Neural cell (in vitro differentiated cells): Measurements from ENCODE around the gene HTR7.

Experiments used
- EP300 ChIP-seq: fragments of 450-650 bp; conservative IDR thresholded peaks from 2 replicates; pipeline ENCODE4 v1.6.1; 2014; ENCODE audit warnings: antibody characterized with exemption, mild to moderate bottlenecking, moderate library complexity; ENCODE audit not compliant: poor library complexity, severe bottlenecking
- EZH2 ChIP-seq: fragments of 200-600, 300-800 bp; shearing (Covaris generic), sonication (generic); IDR thresholded peaks from 2 replicates; pipeline ENCODE4 v1.6.1; 2014; ENCODE audit warnings: antibody characterized with exemption, low read length, borderline replicate concordance, mild to moderate bottlenecking; ENCODE audit not compliant: insufficient read depth, poor library complexity, severe bottlenecking
- RAD21 ChIP-seq: fragments of 450-650 bp; conservative IDR thresholded peaks from 2 replicates; pipeline ENCODE4 v1.6.1; 2014; ENCODE audit warnings: antibody characterized with exemption, mild to moderate bottlenecking, moderate library complexity
- SMC3 ChIP-seq: fragments of 450-650 bp; conservative IDR thresholded peaks from 2 replicates; pipeline ENCODE4 v1.6.1; 2014; ENCODE audit warnings: antibody characterized with exemption, mild to moderate bottlenecking, moderate library complexity; ENCODE audit not compliant: poor library complexity
- TAF1 ChIP-seq: IDR thresholded peaks from 2 replicates; pipeline ENCODE4 v1.6.1; 2012; ENCODE audit warnings: low read depth
- TF ChIP-seq, protein P1 (sequence below): fragments of 450-650 bp; IDR thresholded peaks from 2 replicates; pipeline ENCODE4 v1.5.1; 2014; ENCODE audit warnings: antibody characterized with exemption, mild to moderate bottlenecking, moderate library complexity; ENCODE audit not compliant: poor library complexity, severe bottlenecking
- TF ChIP-seq, protein P2 (sequence below): IDR thresholded peaks from 2 replicates; pipeline ENCODE4 v1.6.1; 2012; ENCODE audit warnings: borderline replicate concordance

GRCh38 chr10:90849956-90850749 is 7.7 kb downstream of the HTR7 start:
- TF ChIP-seq, protein P1, sequence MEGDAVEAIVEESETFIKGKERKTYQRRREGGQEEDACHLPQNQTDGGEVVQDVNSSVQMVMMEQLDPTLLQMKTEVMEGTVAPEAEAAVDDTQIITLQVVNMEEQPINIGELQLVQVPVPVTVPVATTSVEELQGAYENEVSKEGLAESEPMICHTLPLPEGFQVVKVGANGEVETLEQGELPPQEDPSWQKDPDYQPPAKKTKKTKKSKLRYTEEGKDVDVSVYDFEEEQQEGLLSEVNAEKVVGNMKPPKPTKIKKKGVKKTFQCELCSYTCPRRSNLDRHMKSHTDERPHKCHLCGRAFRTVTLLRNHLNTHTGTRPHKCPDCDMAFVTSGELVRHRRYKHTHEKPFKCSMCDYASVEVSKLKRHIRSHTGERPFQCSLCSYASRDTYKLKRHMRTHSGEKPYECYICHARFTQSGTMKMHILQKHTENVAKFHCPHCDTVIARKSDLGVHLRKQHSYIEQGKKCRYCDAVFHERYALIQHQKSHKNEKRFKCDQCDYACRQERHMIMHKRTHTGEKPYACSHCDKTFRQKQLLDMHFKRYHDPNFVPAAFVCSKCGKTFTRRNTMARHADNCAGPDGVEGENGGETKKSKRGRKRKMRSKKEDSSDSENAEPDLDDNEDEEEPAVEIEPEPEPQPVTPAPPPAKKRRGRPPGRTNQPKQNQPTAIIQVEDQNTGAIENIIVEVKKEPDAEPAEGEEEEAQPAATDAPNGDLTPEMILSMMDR, result no peak
- TF ChIP-seq EZH2, result no peak
- TF ChIP-seq, protein P2, sequence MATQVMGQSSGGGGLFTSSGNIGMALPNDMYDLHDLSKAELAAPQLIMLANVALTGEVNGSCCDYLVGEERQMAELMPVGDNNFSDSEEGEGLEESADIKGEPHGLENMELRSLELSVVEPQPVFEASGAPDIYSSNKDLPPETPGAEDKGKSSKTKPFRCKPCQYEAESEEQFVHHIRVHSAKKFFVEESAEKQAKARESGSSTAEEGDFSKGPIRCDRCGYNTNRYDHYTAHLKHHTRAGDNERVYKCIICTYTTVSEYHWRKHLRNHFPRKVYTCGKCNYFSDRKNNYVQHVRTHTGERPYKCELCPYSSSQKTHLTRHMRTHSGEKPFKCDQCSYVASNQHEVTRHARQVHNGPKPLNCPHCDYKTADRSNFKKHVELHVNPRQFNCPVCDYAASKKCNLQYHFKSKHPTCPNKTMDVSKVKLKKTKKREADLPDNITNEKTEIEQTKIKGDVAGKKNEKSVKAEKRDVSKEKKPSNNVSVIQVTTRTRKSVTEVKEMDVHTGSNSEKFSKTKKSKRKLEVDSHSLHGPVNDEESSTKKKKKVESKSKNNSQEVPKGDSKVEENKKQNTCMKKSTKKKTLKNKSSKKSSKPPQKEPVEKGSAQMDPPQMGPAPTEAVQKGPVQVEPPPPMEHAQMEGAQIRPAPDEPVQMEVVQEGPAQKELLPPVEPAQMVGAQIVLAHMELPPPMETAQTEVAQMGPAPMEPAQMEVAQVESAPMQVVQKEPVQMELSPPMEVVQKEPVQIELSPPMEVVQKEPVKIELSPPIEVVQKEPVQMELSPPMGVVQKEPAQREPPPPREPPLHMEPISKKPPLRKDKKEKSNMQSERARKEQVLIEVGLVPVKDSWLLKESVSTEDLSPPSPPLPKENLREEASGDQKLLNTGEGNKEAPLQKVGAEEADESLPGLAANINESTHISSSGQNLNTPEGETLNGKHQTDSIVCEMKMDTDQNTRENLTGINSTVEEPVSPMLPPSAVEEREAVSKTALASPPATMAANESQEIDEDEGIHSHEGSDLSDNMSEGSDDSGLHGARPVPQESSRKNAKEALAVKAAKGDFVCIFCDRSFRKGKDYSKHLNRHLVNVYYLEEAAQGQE, result no peak
- no peak for TF ChIP-seq EP300
- TF ChIP-seq SMC3, result no peak
- TF ChIP-seq TAF1, result no peak
- TF ChIP-seq RAD21, result no peak
